HG03175 (cell line): Measurements from ENCODE around the gene GFY.

Source experiments
- ATAC-seq: cut with Tn5 transposase; IDR thresholded peaks from one replicate; pipeline ENCODE4 v1.9.1; 2021; ENCODE audit warnings: mild to moderate bottlenecking, moderate library complexity; ENCODE audit not compliant: unreplicated experiment

The GFY gene

DNA sequence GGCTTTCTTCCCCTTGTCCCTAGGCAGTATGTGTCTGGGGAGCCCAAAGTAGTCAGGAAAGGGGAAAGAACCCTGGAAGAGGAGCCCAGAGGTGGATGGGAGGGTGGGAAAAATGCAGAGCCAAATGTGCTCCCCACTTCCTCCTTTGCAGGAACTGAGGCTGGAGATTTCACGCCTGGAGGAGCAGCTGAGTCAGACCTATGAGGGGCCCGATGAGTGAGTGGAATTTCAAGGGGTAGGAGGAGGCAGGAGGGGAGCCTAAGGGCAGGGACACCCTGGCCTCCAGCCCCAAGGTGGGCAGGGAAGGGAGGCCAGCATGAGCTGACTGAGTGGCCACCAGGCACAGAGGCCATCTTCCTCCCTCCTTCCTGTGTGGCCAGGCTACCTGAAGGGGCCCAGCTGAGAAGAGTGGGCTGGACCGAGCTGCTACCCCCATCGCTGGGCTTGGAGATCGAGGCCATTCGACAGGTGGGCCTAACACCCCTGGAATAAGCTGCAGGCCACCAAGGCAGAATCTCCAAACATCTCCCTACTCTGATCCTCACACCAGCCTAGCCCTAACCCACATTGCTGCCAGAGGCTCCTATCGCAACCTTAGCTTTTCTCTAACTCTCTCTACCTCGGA lies 16.3 kb upstream of the GFY start:
- no peak for ATAC-seq

DNA sequence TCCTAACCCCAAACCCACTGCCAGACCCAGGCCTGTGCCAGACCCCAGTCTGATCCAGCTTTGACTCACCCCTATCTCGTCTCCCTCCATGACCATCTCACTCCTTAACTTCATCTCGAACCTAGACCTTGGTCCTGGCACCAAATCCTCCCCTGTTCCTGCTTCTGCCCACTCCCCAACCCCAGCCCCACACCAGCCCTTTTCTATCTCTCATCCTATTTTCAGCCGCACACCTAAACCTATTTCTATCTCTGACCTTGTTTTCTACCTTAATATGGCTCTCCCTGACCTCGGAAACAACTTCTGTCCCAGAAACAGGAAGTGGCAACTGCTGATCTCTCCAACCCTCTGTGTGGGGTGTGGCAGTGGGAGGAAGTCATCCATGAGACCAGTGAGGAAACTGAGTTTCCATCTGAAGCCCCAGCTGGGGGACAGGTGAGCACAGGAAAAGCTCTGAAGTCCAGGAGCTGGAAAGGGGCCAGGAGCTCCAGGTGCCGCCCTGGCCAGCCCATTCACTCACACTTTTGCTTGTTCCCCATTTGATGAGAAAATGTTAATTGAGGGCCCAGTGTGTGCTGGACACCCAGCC lies 15.7 kb upstream of the GFY start:
- ATAC-seq: no peak

DNA sequence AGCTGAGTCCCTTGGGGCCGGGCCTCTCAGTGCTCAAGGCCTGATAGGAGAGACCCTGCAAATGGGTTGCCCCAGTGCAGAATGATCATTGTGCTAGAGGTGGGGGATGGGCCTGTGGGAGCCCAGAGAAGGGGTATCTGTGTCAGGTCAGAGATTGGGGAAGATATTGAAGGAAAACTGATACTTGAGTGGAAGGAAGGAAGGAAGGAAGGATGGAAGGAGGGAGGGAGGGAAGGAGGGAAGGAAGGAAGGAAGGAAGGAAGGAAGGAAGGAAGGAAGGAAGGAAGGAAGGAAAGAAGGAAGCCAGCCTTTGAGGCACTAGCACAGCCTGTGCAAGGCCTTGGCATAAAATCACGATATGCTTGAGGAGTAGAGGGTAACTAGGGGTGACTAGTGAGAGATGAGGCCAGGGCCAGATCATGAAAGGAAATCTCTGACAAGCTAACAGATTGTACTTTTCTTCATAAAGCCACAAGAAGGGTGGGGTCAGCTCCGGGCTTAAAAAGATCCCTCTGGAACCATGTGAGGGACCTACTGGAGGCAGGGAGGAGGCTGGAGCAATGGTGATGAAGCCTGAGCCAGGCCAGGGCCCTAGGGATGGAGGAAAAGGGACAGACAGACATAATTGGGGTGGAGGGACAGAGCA lies 13.4 kb upstream of the GFY start:
- ATAC-seq: no peak

DNA sequence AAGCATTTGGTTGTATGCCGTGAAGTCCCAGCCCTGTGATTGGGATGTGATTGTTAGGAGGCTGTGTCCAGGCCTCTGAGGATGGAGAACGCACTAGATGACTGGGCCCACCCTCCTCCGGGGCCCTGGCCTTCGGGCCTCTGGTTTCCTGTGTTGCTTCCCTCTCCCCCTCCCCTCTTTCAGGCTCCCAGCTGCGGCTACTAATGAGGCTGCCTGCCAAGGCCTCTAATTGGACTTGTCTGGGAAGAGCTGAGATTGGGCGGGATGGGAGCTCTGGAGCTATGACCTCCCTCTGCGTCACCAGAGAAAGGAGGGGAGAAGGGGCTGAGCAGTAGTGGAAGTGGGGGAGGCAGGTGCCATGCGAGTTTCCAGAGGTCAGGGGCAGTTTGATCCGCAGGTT lies 11.8 kb upstream of the GFY start:
- ATAC-seq: no peak

DNA sequence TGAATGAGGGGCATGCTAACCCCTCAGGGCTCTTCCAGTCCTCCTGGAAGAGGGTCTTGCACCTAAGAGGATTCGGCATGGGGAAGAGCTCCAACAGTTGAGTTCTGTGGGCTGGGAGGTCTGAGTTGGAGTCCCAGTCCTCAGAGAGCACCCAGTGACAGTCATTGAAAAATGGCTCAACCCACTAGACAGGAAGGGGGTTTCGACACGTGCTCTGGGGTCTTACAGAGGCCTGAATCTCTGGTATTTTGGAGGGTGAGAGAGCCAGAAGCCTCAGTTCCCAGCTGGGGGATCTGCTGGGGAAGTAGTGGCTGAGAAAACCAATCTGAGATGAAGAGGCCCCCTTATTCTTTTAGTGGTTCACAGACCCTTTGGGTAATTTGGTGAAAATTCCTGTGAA lies 10.9 kb upstream of the GFY start:
- no peak for ATAC-seq

DNA sequence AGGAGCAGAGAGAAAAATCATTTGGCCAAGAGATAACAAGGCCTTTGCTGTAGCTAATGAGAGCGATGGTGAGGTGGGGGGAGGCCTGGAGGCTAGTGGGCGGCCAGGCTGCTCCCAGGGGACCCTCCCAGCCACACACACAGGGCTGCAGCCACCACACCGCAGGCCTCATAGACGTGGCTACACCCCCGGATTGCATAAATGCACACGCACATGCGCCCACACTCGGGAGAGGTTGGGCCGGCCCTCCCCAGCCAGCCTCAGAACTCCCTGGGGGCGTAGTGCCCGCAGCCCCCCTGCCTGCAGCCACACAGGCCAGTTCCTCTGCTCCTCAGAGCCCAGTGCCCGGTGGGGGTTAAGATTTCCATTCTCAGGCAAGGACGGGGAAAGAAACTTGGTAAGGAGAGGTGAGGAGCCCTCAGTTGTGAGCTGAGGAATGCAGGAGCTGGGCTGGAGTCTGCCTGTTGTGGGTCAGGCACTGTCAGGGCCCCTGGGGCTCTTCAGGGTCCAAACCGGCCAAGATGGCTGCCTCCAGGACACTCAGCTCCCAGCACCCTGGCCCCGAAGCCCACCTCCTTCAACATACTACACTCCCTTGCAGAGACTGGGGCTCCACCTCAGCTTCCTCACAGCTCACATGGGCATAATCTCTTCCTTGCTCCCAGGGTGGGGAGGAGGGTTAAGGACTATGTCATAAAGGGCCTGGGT lies 9.9 kb upstream of the GFY start:
- ATAC-seq: no peak

DNA sequence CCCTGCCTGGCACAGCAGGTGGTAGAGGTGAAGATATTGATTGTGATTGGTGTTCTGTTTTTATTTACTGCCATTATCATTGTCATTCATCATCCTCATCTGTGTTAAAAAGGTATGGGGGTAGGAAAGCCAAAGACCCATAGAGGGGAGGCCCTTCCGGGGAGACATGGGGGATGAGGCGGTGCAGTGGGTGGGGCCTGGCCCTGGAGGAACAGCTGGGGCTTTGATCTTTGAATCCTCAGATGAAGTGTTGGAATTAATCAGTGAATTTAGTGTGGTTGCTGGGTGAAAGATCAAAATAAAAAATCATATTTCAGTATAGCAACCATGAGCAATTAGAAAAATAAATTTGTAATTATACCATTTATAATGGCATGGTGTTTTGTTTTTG lies 9.4 kb upstream of the GFY start:
- ATAC-seq: no peak

DNA sequence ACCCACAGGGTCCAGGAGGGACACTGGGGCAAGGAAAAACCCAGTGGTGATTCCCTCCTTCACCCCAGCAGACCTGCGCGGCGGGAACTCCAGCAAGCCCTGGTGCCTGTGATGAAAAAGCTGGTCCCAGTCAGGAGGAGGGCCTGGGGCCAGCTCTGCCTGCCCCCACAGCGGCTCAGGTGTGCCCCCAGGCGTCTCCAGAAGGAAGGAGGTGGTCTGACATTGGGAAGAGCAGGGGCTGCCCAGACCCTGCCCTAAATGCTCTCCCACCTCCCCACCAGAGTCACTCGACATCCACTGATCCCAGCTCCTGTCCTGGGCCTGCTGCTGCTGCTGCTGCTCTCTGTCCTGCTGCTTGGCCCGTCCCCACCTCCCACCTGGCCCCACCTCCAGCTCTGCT lies 8.1 kb upstream of the GFY start:
- ATAC-seq: no peak

DNA sequence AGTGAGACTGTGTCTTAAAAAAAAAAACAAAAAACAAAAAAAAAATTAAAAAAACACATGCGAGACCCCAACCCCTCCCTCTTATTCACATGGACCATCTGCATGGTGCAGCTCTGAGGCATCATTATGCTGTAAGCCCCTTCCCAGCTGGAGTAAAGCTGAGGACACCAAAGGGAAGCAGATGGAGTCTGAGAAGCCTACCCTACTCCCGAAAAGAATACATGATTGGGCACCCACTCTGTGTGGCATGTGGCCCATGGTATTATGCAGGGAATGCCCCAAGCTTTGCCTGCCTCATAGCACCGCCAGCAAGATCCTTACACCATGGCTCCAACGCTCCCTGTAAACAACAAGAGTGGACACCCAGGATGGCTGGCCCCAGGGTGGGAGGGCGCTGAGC lies 6.7 kb upstream of the GFY start:
- ATAC-seq: no peak

DNA sequence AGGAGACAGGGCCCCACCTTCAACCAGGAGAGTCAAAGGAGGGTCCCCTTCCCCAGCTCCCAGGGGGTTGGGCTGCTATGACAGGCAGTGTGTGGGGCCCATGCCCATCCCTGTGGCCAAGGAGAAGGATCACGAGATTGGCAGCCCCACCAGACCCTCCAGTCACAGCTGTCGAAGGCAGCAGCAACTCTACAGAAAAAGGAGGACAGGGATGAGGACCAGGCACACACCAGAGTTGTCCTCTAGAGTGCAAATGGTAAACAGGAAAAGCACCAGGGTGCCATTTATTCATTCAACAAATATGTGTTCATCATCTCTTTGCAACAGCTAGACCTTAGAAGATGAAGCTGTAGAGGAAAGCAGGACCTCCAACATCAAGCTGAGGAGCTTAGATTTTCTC lies 6.0 kb upstream of the GFY start:
- no peak for ATAC-seq

DNA sequence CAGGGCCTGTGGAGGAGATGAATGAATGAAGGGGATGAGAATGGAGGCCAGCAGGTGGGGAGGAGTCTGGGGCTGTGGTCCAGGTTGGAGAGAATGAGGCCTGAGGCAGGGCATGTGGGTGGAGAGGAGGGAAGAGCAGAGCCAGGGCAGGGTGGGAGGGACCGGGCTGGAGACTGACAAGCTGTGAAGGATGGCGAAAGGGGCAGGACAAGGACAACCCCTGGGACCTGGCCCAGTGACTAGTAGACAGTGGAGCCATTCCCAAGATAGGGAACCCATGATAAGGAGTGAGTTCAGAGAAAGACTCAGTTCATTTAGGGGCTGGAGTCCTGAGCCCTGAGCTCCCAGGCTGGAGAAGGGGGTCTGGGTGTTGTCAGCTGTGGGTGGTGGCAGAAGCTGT lies 5.0 kb upstream of the GFY start:
- ATAC-seq: no peak

DNA sequence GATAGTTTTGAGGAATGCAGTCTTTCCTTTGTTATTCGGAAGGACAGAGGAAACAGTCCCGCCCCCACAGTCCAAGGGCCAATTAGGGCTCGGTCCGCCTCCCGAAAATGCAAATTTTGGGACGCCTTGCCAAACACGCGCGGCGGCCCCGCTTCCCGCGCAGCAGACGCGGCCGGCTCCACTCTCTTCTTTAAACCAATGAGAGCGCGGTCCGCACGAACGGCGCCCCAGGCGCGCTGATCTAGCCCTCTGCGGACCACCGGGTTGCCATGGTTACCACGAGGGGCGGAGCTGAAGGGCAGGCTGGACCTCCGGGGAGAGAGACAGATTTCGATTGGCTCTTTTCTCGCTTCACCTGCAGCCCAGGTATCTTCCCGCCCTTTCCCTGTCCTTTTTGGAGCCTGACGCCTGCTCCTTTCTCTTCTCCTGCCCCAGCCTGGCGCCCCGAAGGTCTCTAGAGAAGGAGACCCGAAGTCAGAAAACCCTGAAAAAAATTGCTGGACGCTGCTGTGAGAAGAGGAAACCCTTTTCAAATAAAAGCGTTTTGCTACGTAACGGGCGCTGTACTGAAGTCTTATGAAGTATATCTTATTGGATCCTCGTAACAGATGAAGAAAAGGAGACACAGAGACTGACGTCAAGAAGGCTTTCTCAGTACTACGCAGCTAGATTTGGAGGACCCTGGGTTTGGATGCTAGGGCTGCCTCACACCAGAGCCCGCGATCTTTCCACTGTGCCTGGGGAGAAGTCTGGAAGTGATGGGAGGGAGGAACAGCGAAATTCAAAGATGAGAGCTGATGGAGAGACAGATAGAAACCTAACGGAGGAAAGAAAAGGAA lies 3.9 kb upstream of the GFY start:
- no peak for ATAC-seq

DNA sequence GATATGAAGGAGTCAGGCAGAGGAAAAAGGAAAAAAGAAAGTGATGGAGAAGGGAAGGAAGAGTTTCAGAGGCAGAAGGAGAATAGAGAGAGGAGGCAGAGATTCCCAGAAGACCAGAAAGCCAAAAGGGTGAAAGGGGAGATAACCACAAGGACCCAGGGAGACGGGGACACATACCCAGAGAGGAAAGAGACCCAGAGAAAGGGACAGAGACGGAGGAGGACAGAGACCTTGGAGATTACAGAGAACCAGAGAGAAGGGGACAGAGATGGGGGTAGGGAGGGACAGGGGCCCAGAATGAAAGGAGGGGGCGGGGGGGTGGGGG lies 3.3 kb upstream of the GFY start:
- no peak for ATAC-seq

DNA sequence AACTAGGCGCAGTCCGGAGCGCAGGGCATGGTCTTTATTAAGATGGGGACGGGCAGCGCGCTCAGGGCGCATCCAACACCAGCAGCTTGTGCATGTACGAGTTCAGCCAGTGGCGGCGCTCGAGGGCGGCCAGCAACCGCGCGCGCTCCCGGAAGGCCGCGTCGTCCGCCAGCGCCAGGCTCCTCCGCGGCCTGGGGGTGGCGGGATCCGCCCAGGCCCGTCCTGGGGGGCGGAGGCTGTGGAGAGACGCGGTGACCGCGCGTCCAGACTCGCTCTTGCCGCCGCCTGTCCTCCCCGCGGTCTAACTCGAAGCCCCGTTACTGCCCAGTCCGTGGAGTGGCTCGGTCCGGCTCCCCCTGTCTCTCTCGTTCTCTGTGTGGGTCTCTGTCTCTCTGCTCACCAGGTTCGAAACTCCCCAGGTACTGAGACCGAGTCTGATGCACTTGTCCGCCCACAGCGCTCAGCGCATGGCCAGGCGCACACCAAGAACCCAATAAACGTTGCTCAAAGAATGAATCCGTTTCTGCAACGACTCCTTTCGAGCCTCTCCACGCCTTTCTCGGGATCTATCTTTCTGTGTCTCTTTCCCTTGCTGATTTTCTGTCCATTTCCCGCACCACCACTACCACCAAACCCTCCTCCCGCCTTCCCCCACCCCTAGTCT lies 2.6 kb upstream of the GFY start:
- ATAC-seq: no peak

DNA sequence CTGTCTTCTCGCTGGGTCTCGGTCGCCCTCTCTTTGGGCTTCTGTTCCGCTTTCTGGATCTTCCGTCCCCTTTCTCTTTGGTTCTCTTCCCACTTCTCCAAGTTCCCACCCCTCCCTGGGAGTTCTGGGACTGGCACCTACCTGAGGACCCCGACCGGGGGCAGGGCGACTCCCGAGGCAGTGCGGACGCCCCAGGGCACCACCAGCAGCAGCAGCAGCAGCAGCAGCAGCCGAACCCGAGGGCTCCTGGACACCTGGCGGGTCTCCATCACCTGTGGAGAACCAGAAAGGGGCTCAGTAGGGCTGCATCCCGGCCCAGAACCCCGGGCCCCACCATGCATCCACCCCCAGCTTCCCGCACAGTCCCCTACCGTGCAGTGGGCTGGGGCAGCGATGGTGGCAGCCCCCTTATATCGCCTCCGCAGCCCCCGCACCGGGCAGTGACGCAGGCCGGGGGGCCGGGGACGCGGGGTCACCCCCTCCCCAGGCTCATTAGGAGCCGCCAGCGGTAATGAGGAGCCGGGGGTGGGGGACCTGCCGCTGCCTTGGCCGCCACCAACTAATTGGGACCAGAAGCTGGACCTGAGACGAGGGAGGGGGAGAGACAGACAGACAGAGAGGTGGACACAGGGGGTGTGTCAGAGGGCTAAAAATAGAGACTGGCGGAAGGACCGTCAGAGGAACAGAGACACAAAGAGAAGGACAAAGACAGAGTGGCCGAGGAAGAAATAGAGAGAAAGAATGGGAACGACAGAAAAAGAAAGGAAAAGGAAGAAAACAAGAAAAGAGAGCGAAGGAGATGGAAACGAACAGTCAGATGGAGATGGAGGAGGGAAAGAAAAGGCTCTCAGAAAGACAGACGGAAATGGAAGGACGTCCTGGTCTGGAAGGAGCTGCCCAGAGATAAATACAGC lies 1.9 kb upstream of the GFY start, which contains the start of gene PTH2:
Gene PTH2, minus strand, starts transcription at position 371 of the 914 bp plus-strand sequence. Its CDS starts 102 bp downstream, at position 269.
- no peak for ATAC-seq

DNA sequence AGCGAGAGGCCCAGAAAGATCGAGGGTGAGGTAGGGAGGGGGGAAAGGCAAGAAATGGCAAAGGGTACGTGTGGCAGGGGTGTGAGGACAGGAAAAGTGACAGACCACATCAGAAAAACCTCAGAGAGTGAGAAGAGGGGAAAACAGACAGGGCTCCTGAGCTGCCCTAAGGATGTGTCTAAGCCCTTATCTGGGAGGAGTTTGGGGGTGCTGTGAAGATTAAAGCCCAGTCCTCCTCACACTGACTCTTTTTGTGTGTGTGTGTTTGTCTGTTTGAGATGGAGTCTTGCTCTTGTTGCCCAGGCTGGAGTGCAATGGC lies 1.2 kb upstream of the GFY start:
- ATAC-seq: no peak

DNA sequence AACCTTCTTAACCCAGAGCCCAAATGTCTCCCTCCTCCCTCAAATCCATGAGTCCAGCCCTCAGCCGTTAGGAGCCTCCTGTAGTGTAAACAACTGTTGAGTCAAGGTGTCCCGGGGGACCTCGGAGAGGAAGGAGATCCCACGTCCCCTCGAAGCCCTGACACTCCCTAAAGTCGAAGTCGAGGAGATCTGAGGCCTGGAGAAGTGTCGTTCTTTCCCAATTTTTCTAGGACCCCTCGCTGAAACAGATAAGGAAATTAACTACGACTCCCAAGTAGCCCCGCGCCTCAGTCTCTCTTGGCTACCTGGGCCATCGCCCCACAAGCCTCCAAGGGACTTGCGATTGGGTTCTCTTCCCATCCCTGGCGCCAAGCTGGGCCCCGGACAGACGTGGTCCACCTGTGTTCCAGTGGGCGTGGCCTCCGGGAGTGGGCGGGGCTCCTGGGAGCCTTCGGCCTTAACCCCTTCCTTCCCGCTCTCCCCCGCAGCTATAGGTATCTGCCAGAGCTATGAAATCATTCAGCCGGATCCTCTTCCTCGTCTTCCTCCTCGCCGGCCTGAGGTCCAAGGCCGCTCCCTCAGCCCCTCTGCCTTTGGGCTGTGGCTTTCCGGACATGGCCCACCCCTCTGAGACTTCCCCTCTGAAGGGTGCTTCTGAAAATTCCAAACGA lies 869 bp downstream of the GFY start:
- no peak for ATAC-seq

DNA sequence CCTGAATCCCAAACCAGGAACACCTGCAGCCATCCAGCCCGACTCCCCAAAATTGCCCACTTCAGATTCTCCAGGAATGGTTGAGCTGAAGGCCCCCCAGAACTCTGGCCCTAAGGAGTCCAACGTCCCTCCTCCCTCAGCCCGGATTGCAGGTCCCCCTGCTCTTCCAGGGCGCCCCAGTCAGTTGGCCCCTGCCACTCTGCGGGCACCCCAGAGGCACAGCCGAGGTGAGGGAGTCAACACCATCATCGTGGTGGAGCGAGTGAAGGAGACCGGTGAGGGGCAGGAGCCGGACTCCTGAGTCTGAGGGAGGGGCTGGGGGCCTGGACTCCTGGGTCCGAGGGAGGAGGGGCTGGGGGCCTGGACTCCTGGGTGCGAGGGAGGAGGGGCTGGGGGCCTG lies 2.2 kb downstream of the GFY start:
- ATAC-seq: no peak

DNA sequence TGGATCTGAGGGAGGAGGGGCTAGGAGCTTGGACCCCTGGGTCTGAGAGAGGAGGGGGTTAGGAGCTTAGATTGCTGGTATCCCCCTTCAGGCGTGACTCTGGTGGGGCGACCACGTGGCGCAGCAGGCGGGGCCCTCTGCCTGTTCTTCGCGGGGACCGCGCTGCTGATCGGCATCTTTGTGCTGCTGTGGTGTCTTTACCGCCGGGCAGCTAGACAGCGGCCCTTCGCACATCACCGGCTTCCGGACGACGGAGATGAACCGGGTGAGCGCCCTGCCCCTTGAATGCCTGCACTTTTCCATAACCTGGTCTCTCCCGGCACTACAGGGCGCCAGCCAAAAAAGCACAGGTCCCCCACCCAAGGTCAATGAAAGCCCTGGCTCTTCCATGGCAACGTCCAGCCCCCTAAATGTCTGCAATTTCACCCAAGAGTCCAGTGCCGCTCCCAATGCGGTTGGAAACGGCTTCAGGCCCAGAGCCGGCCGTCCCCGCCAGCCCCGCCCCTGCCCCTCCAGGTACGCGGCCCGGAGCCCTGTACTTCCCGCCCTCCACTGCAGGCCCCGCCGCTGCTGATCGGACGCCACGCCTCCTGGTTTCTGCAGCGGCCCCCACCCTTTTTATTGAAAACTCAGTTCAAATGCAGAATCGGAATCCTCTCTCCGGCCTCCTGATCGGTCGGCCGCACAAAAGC lies 2.8 kb downstream of the GFY start:
- no peak for ATAC-seq
